RWPE1 (cell line): ENCODE results near the gene CEP350.

ENCODE experiments used
- CTCF ChIA-PET: fragments of 350-600 bp; sonication (Branson Sonifier 250); formaldehyde crosslinking; extraction: SDS; loops from one replicate; lab custom pipeline; 2021; lab: Yijun Ruan, JAX
- POLR2A ChIA-PET: fragments of 400-600 bp; formaldehyde crosslinking; extraction: SDS; loops from one replicate; lab custom pipeline; 2020; ENCODE audit warnings: antibody characterized with exemption; ENCODE audit not compliant: low non-redundant PET; lab: Yijun Ruan, JAX
- DNase-seq: peaks from one replicate; pipeline ENCODE4 v3.0.0; 2012; ENCODE audit warnings: low spot score
- H3K27ac ChIP-seq: fragments of 450-650 bp; 2 replicates; pipeline ENCODE4 v1.5.1; 2017
- TF ChIP-seq, protein P1 (sequence below): fragments of 450-650 bp; conservative IDR thresholded peaks from 2 replicates; pipeline ENCODE4 v1.5.1; 2017; ENCODE audit warnings: low read depth, mild to moderate bottlenecking

The CEP350 gene

DNA sequence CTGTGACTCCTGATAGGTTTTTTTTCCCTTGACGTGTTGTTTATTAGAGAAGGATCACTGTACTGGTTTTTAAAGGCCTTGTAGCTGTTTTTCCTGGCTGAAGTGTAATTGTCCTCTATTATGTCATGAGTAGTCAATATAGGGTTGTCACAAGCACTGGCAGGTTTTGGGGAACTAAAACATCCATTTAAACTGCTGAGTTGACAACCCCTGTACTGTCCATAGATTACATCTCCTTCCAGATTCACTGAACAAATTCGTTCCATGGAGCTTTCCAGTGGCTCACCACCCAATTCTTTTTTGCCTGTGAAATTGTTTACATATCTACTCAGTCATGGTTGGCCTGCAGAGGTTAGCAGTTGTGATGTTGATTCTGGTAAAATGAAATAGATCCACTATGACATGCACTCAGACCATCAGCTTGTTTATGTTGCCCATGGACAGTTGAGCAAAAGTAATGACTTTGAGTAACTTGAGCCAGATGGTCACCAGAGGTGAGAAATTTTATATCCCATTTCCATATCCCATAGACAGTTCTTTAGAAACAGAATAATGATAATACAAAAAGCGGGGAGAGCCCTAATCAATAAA, 140.2 kb downstream of the CEP350 start:
- ChIA-PET POLR2A (no interaction called here), CTCF (no interaction called here)
- no peak overlapping the region for H3K27ac ChIP-seq
- TF ChIP-seq, protein P1, sequence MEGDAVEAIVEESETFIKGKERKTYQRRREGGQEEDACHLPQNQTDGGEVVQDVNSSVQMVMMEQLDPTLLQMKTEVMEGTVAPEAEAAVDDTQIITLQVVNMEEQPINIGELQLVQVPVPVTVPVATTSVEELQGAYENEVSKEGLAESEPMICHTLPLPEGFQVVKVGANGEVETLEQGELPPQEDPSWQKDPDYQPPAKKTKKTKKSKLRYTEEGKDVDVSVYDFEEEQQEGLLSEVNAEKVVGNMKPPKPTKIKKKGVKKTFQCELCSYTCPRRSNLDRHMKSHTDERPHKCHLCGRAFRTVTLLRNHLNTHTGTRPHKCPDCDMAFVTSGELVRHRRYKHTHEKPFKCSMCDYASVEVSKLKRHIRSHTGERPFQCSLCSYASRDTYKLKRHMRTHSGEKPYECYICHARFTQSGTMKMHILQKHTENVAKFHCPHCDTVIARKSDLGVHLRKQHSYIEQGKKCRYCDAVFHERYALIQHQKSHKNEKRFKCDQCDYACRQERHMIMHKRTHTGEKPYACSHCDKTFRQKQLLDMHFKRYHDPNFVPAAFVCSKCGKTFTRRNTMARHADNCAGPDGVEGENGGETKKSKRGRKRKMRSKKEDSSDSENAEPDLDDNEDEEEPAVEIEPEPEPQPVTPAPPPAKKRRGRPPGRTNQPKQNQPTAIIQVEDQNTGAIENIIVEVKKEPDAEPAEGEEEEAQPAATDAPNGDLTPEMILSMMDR: no peak
- no peak for DNase-seq

DNA sequence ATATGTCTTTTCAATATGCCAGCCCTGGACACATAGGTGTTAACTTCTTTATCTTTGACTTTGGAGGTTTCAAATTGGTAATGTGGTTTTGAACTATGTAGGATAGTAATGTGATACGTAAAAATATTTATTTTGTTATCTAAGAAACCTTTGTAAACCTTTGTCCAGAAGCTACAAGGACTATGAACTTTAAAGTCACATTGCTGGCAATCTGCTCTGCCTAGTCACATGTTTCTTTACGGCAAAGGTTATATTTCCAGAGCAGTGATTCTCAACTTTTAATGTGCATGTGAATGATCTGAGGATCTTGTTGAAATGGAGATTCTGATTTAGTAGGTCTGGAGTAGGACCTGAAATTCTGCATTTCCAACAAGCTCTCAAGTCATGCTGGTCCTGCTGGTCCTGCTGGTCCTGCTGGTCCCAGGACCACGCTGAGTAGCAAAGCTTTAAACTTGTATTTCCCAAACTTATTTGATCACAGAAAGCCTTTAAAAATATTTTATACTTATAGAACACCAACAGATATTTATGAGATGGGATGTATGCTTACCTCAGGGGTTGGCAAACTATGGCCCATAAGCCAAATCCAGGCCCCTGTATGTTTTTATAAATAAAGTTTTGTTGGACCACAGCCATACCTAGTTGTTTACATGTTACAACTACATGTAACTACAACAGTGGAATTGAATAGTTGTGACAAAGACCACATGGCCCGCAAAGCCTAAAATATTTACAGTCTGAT, 142.1 kb downstream of the CEP350 start:
- H3K27ac ChIP-seq: no peak overlapping the region
- no peak for DNase-seq
- ChIA-PET CTCF (no interaction called here), POLR2A (no interaction called here)
- TF ChIP-seq, protein P1: no peak

DNA sequence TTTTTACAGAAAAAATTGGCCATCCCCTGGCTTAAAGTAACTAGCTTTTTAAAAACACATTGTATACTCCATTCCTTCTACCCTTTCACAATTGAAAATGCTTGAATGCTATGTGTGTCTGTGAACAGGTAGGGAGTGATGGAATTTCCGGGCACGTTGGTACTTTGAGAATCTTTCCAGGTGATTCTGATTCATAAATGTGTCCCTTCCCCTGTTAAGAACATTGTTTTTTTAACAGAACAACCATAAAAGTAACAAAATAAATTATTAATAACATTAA, 142.7 kb downstream of the CEP350 start:
- POLR2A ChIA-PET: no interaction called here
- no peak for DNase-seq
- TF ChIP-seq, protein P1: no peak
- no peak overlapping the region for H3K27ac ChIP-seq
- CTCF ChIA-PET: no interaction called here

DNA sequence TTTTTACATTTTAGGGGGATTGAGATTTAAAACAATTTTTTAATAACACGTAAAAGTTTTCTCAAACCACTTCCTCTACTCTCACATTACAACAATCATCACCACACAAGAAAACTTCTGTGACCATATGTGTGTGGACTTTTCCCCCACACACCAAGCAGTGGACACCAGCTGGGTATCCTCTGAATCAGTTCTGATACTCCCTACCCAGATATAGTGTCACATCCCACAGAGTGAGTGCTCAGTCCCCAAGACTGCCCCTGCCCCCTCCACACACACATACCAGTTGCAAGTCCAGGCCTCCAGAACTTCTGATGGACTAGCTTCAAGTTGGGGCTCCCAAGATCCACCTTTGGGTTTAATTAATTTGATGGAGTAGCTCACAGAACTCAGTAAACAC, 146.8 kb downstream of the CEP350 start:
- H3K27ac ChIP-seq: no peak overlapping the region
- DNase-seq: no peak
- CTCF ChIA-PET: interaction anchor here (0.8 kb wide), 1 partner anchor 71 kb away, joined by 3 read pairs; no protein-coding TSS in a partner anchor
- POLR2A ChIA-PET: no interaction called here
- TF ChIP-seq, protein P1: no peak

DNA sequence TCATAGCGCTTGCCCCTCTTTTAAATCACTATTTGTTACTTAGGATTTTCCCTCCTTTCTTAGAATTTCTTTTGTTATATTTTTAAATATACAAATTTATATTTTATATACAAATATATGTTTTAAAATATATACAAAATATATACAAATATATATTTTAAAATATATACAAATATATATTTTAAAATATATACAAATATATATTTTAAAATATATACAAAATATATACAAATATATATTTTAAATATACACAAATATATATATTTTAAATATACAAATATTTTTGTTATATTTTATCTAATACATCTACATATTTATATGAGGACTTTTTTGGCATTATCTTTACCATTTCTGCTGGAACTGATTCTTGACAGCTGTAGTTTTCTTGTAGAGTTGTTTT, 149.2 kb downstream of the CEP350 start:
- POLR2A ChIA-PET: no interaction called here
- TF ChIP-seq, protein P1: no peak
- H3K27ac ChIP-seq: no peak overlapping the region
- DNase-seq: no peak
- CTCF ChIA-PET: interaction anchor here (0.6 kb wide), 1 partner anchor 42 kb away, joined by 3 read pairs; no protein-coding TSS in a partner anchor

DNA sequence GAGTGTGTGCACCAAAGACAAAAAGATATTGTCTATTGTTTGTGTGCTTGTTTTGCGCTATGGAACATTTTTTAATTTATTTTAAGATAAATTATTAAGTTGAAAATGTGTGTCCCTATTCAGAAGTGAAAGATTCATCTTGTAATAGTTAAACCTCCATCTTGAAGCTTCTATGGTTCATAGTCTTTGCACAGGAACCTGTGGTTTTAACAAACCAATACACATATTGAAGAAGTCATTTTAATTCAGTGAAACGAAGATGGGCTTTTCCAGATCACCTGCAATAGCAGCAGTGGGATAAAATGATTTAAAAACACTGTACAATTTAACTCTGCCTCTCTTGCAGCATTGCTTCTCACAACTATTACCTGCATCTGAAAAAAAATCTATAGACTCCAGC, 157.5 kb downstream of the CEP350 start:
- H3K27ac ChIP-seq: no peak overlapping the region
- TF ChIP-seq, protein P1: no peak
- POLR2A ChIA-PET: no interaction called here
- CTCF ChIA-PET: no interaction called here
- DNase-seq: no peak
